GM19467 (cell line): ENCODE results near the gene SCGB2A2.

Experiments used
- ATAC-seq: cut with Tn5 transposase; IDR thresholded peaks from one replicate; pipeline ENCODE4 v1.9.1; 2021; ENCODE audit warnings: mild to moderate bottlenecking, moderate library complexity; ENCODE audit not compliant: unreplicated experiment

SCGB2A2 gene

GRCh38 chr11:62298975-62299374 is 29.0 kb downstream of the SCGB2A2 start, which contains the start of gene SCGB1D4:
Gene SCGB1D4 (minus strand): TSS chr11:62299075. CDS start chr11:62299010, 65 bp downstream.
- ATAC-seq = no peak

- ATAC-seq = no peak
These were observed 36.3 kb downstream of the SCGB2A2 start for GRCh38 chr11:62306227-62306626.

DNA sequence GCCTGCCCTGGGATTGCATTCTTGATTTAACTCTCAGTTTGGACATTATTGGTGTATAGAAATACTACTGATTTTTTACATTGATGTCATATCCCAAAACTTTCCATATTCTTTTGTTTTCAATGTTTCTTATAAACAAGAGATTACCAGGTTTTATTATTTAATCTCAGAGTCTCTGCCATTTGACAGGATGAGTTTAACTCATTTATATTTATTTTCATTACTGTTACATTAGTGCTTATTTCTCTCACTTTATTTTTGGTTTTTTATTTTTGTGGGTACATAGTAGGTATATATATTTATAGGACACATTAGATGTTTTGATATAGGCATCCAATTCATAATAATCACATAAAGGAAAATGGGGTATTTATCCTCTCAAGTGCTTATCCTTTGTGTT is 38.0 kb downstream of the SCGB2A2 start:
- ATAC-seq = no peak

DNA sequence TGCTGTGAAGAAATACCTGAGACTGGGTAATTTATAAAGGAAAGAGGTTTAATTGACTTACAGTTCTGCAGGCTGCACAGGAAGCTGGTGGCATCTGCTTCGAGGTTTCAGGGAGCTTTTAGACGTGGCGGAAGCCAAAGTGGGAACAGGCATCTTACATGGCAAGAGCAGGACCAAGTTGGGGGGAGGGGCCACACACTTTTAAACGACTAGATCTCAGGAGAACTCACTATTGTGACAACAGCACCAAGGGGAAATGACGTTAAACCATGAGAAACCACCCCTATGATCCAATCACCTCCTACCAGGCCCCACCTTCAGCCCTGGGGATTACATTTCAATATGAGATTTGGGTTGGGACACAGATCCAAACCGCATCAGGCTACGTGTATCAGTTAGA is 40.0 kb downstream of the SCGB2A2 start:
- ATAC-seq = no peak

DNA sequence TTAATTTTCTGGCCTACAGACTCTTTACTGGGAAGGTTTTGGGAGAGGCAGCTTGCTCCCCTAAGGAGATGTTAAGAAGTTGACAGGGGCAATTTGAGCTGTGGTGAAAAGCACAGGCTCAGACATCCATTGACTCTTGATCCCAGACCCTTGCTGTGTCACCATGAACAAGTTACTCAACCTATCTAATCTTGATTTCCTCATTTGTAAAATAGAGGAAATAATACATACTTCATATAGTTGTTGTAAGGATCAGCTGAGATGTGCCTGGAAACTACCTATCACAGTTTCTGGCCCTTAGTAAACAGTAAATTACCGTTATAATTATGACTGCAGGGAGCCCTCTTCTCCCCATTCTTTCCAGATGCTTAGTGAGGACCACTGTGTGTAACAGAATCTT is 45.5 kb downstream of the SCGB2A2 start:
- ATAC-seq = no peak

DNA sequence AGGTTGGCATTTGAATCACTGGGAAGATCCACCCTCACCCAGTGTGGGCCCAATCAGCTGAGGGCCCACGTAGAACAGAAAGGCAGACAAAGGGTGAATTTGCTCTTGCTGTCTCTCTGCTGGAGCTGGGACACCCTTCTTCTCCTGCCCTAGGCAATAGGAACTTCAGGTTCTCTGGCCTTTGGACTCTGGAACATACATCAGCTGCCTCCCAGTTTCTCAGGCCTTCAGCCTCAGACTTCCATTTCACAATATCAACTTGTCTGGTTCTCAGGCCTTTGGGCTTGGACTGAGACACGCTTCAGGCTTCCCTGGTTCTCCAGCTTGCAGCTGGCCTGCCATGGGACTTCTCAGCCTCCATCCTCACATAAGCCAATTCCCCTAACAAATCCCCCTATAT is 52.6 kb downstream of the SCGB2A2 start:
- ATAC-seq = no peak
